ENCODE data around the gene SDK2. TPM values are rescaled to one million over a fixed set of nuclear protein-coding genes. Genes with fewer than 3 reads are reported as not detected.

The SDK2 gene
- total RNA-seq, 1 experiment from 2014 or later, result not detected

DNA sequence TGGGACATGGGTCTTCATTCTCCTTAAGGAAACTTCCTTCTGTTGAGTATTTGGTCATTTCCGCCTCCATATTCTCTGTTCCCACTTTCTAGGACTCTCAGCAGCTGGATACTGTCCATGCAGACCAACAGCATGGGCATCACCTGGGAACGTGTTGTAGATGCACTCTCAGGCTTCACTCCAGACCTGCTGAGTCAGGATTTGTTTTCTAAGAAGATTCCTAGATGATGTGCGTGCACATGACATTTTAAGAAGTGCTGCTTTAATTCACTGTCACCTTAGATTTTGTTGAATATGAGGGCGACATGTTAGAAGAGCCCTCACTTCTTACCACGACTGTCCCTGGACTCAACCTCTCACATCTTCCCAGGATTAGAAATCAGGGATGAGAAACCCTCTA, 10.0 kb upstream of the SDK2 start:
- DNase-seq (ENCODE audit: low spot score), result no peak

- DNase-seq (ENCODE audit: low spot score), result no peak
These were observed 9.6 kb upstream of the SDK2 start for GRCh38 chr17:73653810-73654209.

DNA sequence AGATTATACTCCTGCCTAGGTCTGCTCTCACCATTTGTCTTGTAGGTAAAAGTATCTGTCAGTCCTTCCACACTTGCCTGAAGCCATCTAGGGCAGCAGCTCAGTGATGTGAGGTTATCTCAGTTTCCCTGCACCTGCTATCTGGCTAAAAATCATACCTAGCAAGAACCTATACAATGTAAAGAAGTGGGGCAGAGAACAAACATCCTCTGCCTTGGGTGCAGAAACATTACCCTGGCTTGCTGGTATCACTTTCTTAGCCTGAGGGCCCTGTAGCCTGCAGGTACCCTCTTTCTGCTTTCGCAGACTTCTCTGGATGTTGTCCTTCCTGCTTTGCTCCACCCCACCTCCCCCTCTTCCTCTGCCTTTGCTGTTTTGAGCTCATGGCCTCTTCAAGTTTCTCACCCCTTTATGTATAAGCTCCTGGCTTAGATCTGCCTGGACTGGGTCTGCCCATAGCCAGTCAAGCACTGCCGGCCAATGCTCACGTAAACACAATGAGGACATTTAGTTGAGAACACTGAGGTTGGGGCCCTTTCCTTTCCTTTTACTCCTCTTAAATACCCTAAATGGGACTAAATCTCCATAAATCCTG, 8.7 kb upstream of the SDK2 start:
- DNase-seq (ENCODE audit: low spot score), result no peak

- DNase-seq (ENCODE audit: low spot score), result no peak
These were observed 6.5 kb upstream of the SDK2 start for GRCh38 chr17:73650617-73651200.

- DNase-seq (ENCODE audit: low spot score), result no peak
These were observed 5.9 kb upstream of the SDK2 start for GRCh38 chr17:73650140-73650539.

GRCh38 chr17:73648974-73649373, 4.7 kb upstream of the SDK2 start:
- no peak for DNase-seq (ENCODE audit: low spot score)

DNA sequence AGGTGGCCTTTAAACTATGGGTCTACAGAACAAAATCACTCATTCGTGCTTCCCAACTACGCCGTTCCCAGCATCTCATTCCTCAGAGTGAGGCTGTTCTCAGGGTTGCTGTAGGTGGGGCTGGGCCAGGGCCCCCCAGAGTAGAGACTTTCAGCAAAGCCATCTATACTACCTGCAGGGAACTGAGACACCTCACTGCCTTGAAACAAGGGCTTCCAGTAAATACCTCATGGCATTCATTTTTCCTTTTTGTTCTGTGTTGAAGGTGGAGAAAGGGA, 4.2 kb upstream of the SDK2 start:
- no peak for DNase-seq (ENCODE audit: low spot score)

GRCh38 chr17:73647772-73648542, 3.7 kb upstream of the SDK2 start:
- no peak for DNase-seq (ENCODE audit: low spot score)

GRCh38 chr17:73647301-73647695, 3.1 kb upstream of the SDK2 start:
- DNase-seq (ENCODE audit: low spot score), result no peak

DNA sequence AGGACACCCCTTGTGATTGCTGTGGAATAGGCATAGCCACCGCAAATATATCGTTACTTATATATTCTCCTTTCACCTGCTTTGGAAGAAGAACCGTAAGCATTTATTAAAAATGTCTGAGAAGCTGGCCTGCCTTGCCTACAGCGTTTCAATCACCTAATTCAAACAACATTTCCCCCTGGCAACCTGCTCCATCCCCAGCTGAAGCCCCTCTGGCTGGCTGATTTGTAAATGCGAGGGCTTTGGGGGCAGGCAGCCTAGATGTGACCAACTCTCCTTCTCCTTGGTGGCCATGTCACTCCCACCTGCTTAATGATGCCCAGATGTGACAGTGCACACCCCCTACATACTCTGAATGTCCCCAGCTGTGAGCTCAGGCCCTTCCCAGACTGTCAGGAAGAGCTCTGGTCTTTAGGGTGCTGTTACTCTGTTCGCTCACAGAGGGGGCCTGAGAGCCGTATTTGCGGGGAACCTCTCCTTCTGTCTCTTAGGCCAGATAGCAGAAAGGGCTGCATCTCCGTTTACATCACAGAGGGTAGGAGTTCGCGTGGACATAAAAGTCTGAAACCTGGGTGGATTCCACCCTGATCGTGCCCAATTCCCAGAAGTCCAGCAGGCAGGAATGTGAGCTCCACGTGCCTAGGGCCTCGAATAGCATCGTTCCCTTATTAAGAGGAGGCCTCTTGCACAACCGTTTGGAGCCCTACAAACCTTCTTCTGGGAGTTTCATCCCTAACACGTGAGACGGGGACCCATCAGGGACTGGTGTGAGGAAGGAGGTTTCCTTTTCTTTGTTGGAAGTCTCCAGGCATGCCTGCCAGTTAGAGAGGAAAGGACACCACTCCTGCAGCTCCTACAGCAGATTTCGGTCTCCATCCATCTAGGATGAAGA, 2.4 kb upstream of the SDK2 start:
- no peak for DNase-seq (ENCODE audit: low spot score)

GRCh38 chr17:73645050-73645871, 1.0 kb upstream of the SDK2 start:
- DNase-seq (ENCODE audit: low spot score), result no peak

DNA sequence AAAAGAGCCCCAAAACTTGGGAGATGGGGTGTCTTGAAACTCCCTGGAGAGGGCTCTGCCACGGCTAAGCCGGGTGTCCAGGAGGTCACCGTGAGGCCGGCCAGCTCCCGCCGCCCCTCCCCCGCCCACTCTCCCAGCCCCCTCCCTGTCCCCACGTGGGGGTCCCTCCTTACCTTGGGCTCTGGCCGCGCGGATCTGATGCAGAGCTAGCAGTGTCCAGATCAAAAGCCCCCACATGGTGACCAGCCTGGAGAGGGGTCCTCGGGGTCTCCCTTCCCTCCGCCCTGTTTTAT, 447 bp downstream of the SDK2 start:
- no peak for DNase-seq (ENCODE audit: low spot score)

DNA sequence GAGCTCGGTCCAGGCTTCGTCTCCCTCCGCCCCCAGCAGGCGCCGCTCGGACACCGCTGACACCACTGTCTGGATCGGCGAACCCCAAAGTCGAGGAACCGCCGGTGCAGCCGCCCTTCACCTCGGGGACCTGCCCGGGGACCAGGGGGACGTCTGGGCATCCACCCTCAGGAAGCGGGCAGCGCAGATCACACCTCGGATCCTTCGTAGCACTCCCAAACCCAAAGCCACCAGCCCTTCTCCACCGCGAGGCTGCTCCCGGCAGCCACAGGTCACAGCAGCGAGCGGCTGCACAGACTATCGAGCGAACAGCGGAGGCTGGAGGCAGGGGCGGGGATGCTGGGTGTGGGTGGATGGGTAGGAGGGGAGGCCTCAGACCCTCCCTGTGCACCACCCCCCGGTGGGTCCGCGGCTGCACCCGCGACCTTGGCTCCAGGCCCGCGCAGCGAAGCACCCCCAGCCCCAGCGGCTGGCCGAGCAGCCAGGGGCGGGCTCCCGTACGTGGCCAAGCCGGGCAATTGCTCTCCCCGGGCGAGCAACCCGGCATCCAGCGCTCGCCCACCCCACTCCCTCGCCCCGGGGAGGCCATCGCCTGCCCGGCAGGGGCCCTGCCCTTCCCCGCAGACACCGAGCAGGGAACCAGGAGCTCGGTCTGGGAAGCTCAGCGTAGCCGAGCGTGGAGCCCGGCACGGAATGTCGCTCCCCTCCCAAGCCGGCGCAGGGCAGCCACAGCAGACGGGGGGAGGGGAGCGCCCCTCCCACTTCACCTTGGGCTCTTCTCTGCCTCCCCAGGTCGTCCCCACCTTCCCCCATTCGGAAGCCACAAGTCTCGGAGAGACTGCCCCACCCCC, 1.0 kb downstream of the SDK2 start:
- no peak for DNase-seq (ENCODE audit: low spot score)

GRCh38 chr17:73642659-73643000, 1.6 kb downstream of the SDK2 start:
- DNase-seq (ENCODE audit: low spot score), result no peak

DNA sequence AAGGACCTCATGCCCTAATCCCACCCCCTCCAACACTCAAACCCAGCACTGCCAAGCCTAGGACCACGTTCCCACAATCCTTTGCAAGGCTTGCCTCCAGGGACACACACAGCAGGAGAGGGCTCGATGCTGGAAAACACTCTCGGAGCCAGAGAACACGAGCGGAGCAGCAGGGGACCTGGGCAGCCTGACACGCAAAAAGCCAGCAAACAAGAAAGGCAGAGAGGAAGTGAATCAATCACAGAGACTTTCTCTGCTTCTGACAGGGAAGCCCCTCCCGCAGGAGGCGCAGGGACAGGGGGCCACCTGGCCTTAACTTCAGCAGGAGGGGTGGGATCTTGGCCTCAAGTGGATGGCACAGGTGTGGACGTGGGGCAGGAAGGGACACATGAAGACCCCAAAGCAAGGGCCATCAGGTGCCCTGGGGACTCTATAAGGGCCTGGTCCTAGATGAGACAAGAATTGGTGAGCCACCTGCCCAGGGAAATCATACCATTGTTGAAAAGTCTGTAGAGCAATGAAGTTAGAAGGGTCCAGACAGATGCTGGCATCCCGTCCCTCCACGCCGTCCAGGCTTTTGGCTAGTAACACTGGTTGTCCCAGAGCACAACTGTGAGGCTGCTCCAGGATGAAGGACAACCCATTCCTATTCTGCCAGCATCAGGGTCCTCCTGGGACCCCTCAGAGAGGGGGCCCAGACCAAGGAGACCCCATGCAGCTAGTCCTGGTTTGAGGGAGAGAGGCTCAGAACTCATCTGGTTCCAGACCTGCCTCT, 2.2 kb downstream of the SDK2 start:
- no peak for DNase-seq (ENCODE audit: low spot score)

DNA sequence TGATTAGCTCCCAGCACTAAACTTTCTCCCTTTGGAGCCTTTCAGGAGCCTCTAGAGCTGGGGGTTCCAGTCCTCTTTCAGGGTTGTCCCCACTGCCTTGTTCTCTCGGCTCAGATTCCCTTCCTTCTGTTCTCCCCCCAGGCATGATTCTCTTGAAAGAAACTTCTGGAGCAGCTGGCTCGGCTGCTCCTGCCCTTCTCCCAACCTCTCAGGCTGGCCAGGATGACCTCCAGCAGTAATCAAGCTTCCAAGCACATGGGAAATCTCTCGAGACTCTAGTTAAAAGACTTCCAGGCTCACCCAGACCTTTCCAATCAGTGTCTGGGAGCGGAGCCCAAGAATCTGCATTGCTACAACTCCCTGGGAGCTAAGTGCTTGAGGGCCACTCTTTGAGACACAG, 3.6 kb downstream of the SDK2 start:
- DNase-seq (ENCODE audit: low spot score), result no peak

GRCh38 chr17:73639932-73640331, 4.3 kb downstream of the SDK2 start:
- no peak for DNase-seq (ENCODE audit: low spot score)

DNA sequence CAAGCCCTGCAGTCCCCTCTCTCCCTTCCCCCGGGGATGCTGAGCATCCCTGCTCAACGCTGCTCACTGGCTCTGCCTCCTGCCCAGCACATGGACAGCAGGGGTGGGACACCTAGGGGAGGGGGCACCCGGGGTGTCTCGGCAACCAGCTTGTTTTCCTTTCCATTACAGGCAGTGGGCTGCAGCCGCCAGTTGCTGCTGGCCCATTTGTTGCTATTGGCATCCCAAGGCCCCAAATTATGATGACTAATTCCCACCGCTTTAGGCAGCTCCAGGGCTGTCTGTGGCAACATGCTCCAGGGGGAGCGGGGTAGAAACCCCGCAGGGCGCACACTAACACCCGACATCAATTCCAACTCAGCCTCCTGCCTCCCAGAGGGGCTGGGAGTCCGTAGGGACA, 4.9 kb downstream of the SDK2 start:
- DNase-seq (ENCODE audit: low spot score), result no peak

- no peak for DNase-seq (ENCODE audit: low spot score)
These were observed 5.7 kb downstream of the SDK2 start for GRCh38 chr17:73638556-73638955.

- no peak for DNase-seq (ENCODE audit: low spot score)
These were observed 6.4 kb downstream of the SDK2 start for GRCh38 chr17:73637866-73638265.
